GM13977 (cell line): ENCODE results near the gene SULT1B1.

Source experiments
- DNase-seq: peaks from one replicate; pipeline ENCODE4 v3.0.0; 2012; ENCODE audit warnings: low spot score
- CTCF ChIP-seq: IDR thresholded peaks from 2 replicates; pipeline ENCODE4 v1.5.1; 2012; ENCODE audit warnings: mild to moderate bottlenecking, control low read depth; ENCODE audit not compliant: insufficient read depth; ENCODE audit errors: extremely low read depth, missing control alignments
- in situ Hi-C: fragments of 300-500 bp; cut with MboI; formaldehyde crosslinking; loops from one replicate; pipeline ENCODE4 v1.12.0; 2022; ENCODE audit warnings: low sequenced_read_pairs, low pct_unique_long_range_greater_than_20kb, mixed read lengths, inconsistent platforms; ENCODE audit not compliant: unreplicated experiment

Gene SULT1B1

GRCh38 chr4:69714086-69714485 lies 46.3 kb downstream of the SULT1B1 start:
- in situ Hi-C loops, result no loop called here
- TF ChIP-seq CTCF, result no peak
- DNase-seq, result no peak

- in situ Hi-C loops, result no loop called here
- no peak for TF ChIP-seq CTCF
- no peak for DNase-seq
Observed at GRCh38 chr4:69713593-69713992, 46.8 kb downstream of the SULT1B1 start.

- no peak for DNase-seq
- in situ Hi-C loops, result no loop called here
- no peak for TF ChIP-seq CTCF
Observed at GRCh38 chr4:69710580-69710979, 49.8 kb downstream of the SULT1B1 start.

GRCh38 chr4:69708211-69708610 lies 52.2 kb downstream of the SULT1B1 start:
- no peak for TF ChIP-seq CTCF
- in situ Hi-C loops, result no loop called here

GRCh38 chr4:69707807-69708206 lies 52.6 kb downstream of the SULT1B1 start:
- TF ChIP-seq CTCF, result no peak
- DNase-seq, result no peak
- in situ Hi-C loops, result no loop called here

More at GRCh38 chr4:69708211-69708610, 52.2 kb downstream of the SULT1B1 start:
- DNase-seq, result no peak

GRCh38 chr4:69702201-69702600 lies 58.2 kb downstream of the SULT1B1 start:
- no peak for TF ChIP-seq CTCF
- DNase-seq, result no peak
- in situ Hi-C loops, result no loop called here

GRCh38 chr4:69701696-69702095 lies 58.7 kb downstream of the SULT1B1 start:
- in situ Hi-C loops, result no loop called here
- TF ChIP-seq CTCF, result no peak
- DNase-seq, result no peak
